EL (cell line): ENCODE data around the gene NDST3.
A peak's percentile ranks its signal among the peaks of the same experiment; 100 is the strongest.

Source experiments
- DNase-seq: peaks from one replicate; pipeline ENCODE4 v3.0.0-alpha.2; 2016

The NDST3 gene

DNA sequence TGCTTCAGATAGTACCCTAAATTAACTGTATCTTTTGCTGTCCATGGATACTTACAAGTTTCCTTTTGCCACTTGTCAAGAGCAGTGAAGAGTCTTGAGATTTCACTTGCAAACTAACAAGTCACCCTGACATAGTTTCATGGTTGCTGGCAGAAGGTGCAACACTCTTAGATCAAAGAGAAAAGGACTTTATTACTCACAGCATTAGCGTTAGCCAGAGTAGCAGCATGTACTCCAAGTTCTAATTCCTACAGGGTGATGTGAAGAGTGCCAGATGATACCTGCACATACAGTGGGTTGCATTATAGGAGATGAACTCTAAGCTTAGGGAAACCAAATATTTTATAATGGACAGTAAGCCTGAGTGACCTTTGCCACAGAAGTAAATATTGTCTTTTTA lies 47.9 kb downstream of the NDST3 start:
- no peak for DNase-seq

DNA sequence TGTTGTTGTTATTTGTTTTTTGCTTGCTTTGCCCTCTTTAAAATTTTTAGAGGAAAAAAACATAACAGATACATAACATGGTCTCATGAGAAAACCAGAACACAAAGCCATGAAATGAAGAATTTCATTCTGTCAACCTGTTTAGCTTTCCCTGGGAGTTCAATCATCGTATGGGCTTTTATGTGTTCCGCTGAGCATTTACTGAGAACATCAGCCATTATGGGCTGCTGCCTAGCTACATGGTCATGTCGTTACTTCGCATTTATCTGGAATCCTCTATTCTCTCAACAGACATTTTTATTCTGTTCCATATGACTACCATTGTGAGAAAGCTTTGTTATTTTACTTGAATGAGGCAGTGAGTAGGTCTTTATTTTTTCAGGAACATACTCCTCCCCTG lies 51.4 kb downstream of the NDST3 start:
- no peak for DNase-seq

DNA sequence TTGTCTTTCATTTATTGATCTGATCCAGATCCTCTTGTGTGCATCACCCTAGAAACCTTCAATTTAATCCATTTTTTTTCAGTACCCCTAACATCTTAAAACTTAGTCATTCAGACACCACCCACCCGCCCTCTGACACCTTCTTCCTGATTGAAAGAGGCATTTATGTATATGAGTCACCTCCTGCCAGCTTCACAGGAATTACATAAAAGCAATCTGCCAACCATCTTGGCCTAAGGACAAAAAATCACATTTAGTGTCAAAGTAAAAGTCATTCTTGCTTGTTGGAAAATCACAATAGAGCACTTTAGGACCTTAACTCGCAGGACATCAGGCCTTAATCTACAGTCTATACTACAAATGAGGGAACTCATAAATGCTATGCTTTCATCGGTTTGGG lies 52.1 kb downstream of the NDST3 start:
- peak; percentile 81 for DNase-seq

DNA sequence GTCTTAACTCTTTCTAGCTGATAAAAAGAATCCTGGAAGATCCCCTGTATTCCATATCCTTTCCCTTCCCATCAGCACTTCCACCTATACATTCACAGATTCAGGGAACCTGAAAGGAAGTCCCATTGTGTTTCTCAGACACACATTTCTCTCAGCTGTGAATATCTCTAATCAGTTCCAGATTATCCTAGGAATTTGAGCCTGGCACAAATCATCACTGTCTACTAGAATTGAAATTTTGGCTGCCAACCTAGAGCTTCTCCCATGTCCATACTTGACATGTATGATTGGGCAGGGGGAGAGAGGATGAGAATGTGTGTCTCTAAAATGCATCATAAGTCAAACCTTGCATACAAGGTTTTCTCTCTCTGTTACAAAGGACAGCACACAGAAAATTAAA lies 53.1 kb downstream of the NDST3 start:
- DNase-seq = no peak

DNA sequence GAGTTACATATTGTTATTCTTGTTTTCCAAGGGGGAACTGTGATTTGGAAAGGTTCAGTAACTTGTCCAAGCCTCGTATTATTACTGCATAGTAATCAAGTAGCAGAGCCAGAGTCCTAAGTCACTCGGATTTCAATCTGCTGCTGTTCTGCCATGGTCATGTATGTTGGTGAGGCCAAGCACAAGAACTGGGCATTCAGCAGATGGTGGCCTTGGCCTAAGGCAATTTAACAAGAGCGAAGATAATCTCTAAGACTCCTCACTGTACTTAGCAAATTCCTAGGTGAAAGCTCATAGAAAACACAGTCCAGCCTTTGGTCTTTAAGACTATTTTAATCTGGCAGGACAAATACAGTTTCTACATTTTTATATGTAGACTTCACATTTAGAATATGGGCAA lies 64.8 kb downstream of the NDST3 start:
- DNase-seq = no peak

DNA sequence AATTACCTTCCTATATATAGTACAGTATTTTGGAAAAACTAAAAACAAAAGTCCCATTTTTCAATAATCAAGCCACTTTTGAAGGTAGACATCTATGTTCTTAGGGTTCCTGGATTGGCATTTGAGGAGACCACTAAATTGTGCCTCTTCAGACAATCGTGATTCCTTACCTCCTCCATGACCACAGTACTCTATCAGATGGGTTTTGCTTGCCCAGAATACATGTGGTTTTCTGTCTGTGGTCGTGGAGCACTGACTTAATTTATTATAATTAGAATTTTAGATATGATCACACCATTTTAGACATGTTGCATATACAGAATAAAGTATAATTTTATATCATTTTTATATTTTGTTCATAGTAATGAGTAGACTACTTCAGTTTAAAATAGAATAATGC lies 67.9 kb downstream of the NDST3 start:
- DNase-seq = no peak

DNA sequence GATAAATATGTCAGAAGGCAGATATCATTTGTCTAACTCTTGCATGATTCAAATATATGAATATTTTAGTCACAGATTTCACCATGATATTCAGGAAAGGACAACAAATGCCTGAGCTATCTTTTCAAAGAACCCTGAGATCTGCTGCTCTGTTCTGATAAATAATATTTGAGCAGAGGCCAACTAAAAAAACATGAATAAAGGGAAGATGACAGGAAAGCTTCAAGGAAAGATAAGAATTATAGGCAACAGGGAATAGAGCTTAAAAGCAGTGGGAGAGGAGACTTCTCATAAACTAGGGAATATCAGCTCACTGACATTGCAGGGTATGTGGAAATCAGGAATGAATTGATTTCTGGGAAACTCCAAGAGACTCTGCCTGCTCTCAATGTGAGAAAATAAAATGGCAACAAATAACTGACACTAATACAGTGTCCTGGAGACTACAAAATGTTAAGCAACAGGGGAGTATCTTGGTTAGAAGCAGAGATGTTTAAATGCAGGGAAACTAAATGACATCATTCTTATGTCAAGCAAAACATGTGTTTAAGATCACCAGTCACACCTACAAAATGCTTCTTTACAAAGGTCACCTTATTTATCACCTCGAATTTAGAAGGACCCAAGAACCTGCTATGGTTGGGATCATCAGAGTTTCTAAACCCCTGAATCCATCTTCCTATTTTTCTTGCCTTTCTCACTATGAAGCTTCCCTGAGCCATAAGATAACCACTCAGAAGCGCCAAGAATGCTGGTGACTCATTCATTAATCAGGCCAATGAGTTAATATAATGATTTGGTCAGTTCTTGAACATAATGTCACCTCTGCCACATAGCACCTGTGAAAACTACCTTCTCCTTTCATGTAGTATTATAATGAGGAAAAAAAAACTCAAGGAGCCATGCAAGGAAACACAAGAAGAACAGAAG lies 78.1 kb downstream of the NDST3 start:
- DNase-seq = peak; percentile 52

DNA sequence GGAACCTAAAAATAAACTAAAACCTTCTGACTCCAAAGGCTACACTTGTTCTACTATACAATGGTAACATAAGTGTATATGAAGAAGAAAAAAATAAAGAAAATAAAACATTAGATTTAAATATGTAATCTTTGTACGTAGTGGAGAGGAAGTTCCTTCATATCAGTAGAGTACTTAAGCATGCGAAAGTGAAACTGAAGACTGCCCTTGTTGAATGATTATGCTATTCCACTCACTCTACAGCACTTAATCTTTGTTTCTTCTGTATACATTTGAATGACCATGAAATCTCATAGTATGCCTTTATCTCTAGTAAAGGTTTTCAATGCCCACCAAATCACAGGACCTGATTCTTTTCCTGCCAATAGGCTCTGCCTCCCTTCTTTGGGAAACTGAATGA lies 78.9 kb downstream of the NDST3 start:
- DNase-seq = peak; percentile 6

DNA sequence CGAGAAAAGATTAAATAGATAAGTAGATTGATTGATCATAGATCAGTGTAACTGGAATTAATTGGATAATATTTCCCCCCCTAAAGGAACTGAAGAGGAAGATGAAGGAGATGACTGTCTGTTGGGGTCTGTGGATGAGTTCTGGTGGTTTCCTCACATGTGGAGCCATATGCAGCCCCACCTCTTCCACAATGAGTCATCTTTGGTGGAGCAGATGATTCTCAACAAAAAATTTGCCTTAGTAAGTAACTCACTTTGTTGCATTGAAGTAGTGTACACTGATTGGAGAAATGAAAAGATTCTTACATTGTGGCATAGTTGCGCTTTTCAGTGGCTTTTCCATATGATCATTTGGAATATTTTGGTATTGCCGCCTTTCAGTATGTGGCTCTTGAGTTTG lies 80.4 kb downstream of the NDST3 start:
- DNase-seq = peak; percentile 17

DNA sequence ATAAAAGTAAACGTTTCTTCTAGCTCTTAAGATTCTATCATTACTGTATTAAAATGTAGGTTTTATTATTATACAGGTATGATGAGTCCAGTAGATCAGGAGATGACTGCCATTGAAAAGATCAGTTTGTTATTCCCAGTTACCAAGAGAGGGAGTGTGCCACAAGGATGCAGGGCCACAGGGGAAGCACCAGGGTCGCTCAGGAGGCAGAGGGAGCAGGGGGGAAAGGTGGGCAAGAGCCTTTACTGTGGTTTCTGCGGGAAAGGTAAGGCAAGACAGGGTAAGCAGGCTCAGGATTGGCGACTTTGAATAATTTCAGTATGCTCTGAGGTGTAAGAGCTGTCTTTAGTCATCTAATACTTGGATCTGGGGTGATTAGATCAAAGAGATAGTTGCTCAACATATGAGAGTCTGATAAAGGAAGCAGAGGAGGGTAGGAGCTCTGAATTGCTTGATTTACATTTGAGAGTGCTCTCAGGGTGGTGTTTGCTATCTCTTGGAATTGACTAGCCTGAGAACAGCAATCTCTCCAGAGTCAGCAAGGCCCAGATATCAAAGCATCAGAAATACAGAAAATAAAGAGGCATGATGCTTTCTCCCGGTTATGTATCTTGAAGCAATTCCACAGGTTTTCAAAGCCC lies 86.0 kb downstream of the NDST3 start:
- no peak for DNase-seq

DNA sequence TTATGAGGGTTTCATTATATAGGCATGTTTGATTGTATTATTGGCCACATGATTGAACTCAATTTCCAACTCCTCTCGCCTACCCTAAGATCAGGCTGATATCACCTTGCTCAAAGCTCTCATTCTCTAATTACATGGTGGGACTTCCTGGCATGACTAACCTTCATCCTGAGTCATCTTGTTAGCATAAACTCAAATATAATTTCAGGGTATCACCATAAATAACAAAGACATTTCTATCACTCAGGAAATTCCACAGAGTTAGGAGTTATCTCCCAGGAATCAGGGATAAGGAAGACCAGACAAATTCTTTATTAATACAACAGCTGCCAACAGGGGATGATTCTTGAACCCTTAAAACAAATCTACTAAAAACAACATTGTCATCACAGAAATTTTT lies 90.7 kb downstream of the NDST3 start:
- DNase-seq = peak; percentile 36

DNA sequence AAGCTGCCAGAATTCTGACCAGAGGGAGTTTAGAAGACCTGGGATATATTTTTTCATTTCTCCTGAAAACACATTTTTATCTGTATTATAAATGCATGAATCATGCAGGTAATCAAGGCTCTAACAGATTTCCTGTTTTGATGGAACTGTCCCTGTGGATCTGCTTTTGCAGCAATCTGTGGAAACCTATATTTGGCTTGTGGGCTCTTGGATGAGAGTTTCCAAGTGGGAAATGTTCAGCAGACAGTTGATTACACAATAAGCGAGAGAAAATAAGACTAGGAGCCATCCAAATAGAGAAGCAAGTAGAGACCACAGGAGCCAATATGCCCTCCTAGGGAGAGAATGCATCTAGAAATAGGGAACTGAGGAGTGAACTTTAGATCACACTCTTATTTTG lies 105.0 kb downstream of the NDST3 start:
- DNase-seq = no peak

DNA sequence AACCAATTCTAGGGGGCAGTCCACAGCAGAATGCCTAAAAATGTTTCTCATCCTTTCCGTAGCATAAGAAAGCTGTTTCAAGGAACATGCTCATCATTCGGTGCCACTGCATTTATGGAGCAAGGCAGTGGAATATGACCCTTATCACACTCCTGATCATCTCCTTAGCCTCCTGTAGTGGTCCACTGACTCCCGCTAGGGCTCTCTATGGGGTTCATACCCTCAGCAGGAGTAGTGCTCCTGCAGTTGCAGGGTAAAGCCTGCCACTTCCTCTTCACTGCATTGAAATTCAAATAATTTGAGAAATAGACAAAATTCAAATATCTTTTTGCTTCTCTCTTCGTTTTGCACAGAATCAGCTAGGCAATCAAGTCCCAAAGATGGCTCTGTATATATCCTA lies 107.0 kb downstream of the NDST3 start:
- no peak for DNase-seq

DNA sequence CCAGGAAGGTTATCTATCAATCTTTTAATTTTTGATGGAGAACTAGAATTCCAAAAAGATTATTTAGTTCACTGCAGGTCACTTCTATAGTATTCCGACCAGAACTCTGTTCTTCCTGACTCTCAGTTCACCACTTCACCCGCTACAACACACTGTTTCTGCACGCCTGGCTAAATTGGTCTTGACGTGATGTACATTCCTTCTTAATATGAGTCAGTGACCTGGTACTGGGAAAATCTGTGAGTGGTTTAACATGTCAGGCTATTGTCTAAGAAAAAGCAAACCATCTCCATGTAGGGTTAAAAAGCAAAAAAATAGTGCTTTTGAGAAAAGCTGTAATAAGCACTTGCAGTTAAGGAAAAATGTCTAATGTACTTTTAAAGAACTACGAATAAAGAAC lies 120.4 kb downstream of the NDST3 start:
- DNase-seq = peak; percentile 84

DNA sequence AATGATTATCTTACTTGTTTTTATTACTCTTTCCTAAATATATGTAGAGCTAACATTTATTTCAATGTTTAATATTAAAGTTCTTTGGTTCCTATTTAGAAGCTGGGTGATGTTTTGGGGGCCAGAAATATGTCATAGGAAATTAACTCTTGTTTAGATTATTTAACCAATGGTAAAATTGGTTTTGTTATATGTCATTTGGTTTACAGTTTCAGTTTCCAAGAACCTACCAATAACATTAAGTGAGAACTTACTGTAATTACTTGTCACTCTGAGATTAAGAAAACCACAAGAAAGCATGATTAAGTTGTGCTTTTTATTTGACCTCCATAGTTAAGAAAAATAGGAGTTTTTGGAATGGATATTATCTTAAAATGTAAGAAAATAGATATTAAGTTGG lies 121.2 kb downstream of the NDST3 start:
- DNase-seq = no peak

DNA sequence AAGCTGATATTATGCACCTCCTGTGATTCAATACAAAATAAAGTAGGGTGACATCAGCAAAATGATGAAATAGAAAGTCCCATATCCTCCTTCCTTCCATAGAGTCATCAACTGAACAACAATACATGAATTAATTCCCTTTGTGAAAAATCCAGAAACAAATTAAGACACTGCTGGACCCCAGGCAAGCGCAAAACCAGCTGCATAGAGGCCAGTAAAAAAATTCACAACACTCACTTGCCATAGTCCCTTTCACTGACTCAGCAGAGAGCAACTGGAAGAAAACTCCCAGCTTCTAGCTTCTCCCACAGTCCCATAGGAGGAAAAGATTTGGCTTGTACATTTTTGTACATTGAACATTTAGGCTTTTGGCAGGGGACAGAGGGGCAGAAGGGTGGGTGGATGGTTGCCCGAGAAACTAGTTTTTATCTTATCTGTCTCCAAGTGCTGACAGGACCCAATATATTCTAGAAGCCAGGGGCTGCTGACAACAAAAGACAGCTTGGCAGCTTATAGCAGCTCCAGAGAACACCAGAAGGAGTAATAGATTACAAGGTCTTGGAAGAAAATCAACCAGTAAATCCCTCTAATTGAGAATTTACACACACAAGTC lies 124.6 kb downstream of the NDST3 start:
- no peak for DNase-seq

DNA sequence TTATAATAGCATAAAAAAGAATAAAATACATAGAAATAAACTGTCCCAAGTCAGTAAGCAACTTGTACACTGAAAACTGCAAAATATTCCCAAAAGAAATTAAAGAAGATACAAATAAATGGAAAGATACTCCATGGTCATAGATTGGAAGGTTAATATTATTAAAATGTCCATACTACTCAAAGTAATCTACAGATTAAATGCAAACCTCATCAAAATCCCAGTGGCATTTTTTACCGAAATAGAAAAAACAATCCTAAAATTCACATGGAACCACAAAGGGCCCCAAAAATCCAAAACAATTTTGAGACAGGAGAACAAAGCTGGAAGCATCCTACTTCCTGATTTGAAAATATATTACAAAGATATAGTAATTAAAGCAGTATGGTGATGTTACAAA lies 133.0 kb downstream of the NDST3 start:
- no peak for DNase-seq

DNA sequence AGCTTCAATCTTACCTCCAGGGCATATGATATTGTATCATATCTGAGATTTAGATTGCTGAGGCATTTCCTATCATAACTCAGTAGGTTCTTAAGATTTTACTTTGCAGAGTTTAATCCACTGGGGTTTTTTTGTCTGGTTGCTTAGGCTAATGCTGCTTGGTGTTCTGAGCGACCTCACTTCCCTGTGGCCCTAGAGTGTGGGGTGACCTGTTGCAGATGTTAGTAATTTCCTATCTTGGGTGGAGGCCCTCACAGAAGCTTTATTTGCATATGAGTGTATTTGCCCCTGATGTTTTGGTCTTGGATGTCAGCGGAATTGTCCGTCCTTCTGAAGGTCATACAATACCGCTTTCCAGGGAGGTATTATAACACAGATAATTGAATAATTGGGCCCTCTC lies 137.1 kb downstream of the NDST3 start:
- no peak for DNase-seq

DNA sequence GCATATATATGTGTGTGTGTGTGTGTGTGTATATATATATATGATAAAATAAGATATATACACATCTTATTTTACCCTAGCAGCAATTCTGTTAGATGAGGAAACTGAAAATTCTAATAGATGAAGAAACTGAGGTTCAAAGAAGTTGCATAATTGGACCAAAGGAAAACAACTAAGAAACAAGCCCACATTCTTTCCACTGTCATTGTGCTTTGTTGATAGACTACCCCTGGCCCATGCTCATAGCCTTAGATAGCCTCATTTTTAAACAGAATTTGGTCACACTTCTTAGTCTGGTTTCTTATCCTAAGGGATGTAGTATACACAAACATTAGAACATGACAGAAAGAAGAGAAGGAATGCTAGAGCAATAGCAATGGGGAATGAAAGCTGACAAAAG lies 138.8 kb downstream of the NDST3 start:
- DNase-seq = no peak

DNA sequence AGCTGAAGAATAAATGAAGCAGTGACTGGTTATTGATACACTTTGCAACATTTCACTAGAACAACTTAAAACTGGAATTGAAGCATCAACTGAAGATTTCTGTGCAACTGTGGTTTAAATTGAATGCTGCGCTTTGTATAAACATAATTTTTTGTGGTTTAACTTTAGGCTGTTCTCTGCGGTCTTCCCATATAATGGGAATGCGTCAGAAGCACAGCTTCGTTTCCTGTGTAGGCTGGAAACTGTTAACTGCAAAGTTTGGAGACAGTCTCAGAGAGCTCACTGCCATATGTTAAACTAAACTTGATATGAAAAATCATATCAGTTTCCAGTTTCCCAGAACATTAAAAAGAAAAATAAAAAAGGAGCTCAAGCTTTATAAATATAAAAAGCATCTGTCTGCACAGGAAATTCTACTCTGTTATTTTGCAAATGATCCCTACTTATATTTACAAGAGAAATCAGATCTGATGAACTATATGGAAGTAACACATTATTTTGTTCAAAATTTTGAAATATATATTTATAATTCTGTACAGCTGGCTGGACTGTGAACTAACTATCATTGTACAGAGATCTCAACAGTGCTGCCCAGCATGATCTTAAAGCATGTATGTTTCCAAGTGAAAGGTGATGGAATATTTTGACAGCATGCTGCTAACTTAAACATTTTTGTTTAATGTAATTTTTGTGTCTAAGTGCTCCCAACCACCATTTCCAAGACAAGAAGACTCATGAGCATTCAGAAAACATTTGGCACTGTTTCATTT lies 139.9 kb downstream of the NDST3 start:
- peak; percentile 86 for DNase-seq

DNA sequence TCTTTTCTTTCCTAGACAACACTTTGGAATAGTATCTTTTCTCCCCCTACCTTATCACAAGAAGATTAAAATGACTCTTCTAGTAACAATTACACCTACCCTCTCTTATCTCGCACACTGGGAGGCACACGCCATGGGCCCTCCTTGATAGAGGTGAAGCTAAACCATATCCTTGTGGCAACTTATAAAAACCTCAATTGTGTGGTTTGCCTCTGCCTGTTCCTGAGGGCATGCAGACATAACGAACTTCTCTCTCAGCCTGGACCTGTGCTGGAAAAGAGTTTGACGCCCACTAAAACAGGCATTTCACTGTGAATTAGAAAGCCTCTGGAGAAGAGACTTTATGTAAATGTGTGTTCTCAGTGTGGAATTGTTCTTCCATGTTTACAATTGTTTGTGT lies 141.2 kb downstream of the NDST3 start:
- no peak for DNase-seq

DNA sequence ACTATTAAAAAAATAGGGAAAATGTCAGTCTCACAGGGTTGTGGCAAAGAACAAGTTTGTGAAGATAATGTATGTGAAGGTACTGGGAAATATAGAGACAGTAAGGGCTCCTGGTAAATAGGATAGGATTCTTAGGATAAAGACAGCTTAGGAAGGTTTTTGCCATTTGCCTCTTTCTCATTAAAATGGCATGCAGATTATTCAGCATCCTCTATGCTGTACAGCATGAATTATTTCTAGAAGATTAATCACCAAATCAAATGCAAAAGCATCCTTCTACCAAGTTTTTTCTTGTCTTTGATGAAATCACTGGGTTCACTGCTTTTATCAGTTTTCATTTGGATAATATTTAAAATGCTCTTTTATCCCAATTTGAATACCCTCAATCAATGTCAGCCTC lies 142.8 kb downstream of the NDST3 start:
- DNase-seq = peak; percentile 51

DNA sequence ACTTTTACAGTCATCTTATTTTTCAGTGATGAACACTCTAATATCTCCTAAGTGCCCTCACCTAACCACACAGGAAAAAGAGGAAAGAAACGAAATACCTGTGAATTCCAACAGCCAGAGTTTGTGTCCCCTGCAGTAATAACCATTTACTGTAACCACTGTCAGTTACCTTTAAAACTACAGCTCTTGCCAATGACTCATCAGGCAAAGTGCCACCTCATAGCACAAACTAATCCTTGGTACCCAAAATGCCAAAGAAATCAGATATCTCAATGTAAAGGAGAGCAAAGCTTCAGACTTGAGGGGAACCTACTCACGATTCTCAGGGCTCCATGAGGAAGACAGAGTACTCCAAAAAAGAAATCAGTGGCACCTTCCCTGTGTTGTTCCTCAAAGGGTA lies 146.5 kb downstream of the NDST3 start:
- peak; percentile 37 for DNase-seq
